Measurements from ENCODE around the gene GNAL.

DNA sequence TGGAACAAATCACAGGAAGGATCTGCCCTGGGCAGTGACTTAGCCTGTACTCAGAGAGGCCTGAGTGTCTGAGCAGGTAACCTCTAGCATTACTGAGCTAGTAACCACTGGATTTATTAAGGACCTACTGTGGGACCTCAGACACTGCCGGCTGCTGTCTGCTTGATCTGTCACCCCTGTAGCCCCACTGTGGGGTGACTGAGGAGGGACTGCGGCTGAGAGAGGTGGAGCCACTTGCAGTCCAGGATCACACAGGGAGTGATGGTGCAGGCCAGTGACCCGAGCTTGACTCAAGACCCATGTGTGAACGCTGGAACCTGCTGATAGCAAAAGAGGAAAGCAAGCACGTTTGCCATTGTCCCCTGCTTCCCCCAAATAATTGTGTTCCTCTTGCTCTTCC lies 177.7 kb downstream of the GNAL start:
- TF ChIP-seq, protein P1, sequence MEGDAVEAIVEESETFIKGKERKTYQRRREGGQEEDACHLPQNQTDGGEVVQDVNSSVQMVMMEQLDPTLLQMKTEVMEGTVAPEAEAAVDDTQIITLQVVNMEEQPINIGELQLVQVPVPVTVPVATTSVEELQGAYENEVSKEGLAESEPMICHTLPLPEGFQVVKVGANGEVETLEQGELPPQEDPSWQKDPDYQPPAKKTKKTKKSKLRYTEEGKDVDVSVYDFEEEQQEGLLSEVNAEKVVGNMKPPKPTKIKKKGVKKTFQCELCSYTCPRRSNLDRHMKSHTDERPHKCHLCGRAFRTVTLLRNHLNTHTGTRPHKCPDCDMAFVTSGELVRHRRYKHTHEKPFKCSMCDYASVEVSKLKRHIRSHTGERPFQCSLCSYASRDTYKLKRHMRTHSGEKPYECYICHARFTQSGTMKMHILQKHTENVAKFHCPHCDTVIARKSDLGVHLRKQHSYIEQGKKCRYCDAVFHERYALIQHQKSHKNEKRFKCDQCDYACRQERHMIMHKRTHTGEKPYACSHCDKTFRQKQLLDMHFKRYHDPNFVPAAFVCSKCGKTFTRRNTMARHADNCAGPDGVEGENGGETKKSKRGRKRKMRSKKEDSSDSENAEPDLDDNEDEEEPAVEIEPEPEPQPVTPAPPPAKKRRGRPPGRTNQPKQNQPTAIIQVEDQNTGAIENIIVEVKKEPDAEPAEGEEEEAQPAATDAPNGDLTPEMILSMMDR (conservative IDR thresholded peaks at IDR 0.05; ENCODE audit: low read depth in 2 of 2): no peak
- TF ChIP-seq EZH2 (IDR thresholded peaks at IDR 0.05; ENCODE audit: low read depth, unreplicated experiment) (no peak), POLR2AphosphoS5 (IDR thresholded peaks at IDR 0.05; ENCODE audit: low read depth) (no peak), CREB1 (CRISPR knock-in tag; IDR thresholded peaks at IDR 0.05; ENCODE audit: low read depth) (no peak), ZNF331 (CRISPR knock-in tag; IDR thresholded peaks at IDR 0.05; ENCODE audit: low read depth) (no peak), EZH2phosphoT487 (IDR thresholded peaks at IDR 0.05; ENCODE audit: unreplicated experiment) (no peak), REST (IDR thresholded peaks at IDR 0.05; ENCODE audit: unreplicated experiment) (no peak), JUNB (IDR thresholded peaks at IDR 0.05; ENCODE audit: unreplicated experiment) (no peak), NANOG (IDR thresholded peaks at IDR 0.05; ENCODE audit: borderline replicate concordance) (no peak), ZNF462 (CRISPR knock-in tag; IDR thresholded peaks at IDR 0.05) (no peak), STAT1 (IDR thresholded peaks at IDR 0.05; ENCODE audit: unreplicated experiment) (no peak)

Data from GM23338 (cell line).